HepG2 (cell line): Measurements from ENCODE around the gene RAB36. TPM values are rescaled to one million over a fixed set of nuclear protein-coding genes. Genes with fewer than 3 reads are reported as not detected.

ENCODE experiments used
- ARID4A ChIP-seq: sonication (generic); formaldehyde crosslinking; IDR thresholded peaks from 2 replicates; pipeline ENCODE4 v1.5.0; 2020; ENCODE audit warnings: mild to moderate bottlenecking, missing genetic modification reagents, borderline replicate concordance
- HCFC1 ChIP-seq: fragments of 150-350 bp; IDR thresholded peaks from 2 replicates; pipeline ENCODE4 v1.6.1; 2014; ENCODE audit warnings: low read depth, low read length
- KIAA2018 ChIP-seq: sonication (generic); formaldehyde crosslinking; IDR thresholded peaks from 2 replicates; pipeline ENCODE4 v1.5.0; 2020; ENCODE audit warnings: mild to moderate bottlenecking, missing genetic modification reagents, borderline replicate concordance
- LRRFIP1 ChIP-seq: sonication (generic); formaldehyde crosslinking; conservative IDR thresholded peaks from 2 replicates; pipeline ENCODE4 v1.4.0; 2020; ENCODE audit warnings: missing genetic modification reagents
- MIXL1 ChIP-seq: IDR thresholded peaks from 2 replicates; pipeline ENCODE4 v1.6.1; 2016
- NFYC ChIP-seq: IDR thresholded peaks from 2 replicates; pipeline ENCODE4 v1.6.1; 2016; ENCODE audit warnings: missing genetic modification reagents, missing compliant biosample characterization
- STAT5B ChIP-seq: sonication (generic); formaldehyde crosslinking; IDR thresholded peaks from 2 replicates; pipeline ENCODE4 v1.4.0; 2020; ENCODE audit warnings: missing genetic modification reagents
- UBTF ChIP-seq: sonication (generic); formaldehyde crosslinking; IDR thresholded peaks from 2 replicates; pipeline ENCODE4 v1.4.0; 2020; ENCODE audit warnings: mild to moderate bottlenecking, missing genetic modification reagents
- ZNF777 ChIP-seq: sonication (generic); formaldehyde crosslinking; IDR thresholded peaks from 2 replicates; pipeline ENCODE4 v1.4.0; 2020; ENCODE audit warnings: missing genetic modification reagents
- ZSCAN12 ChIP-seq: sonication (generic); formaldehyde crosslinking; IDR thresholded peaks from 2 replicates; pipeline ENCODE4 v1.9.0; 2021; ENCODE audit warnings: mild to moderate bottlenecking, missing genetic modification reagents
- polyA plus RNA-seq, 8 experiments: library from polyadenylated mRNA; depleted of rRNA in 3 of 8; stranded (reverse) in 7 of 8; unstranded in 1 of 8; fragments of >200 nt; fragmentation: Illumina TruSeq in 4 of 8; extraction: Trizol in 4 of 8; gene quantifications; 2 replicates each; pipeline versions ENCODE4 v1.2.1 to v1.2.3, GENCODE V29; 2011 to 2016; ENCODE audit warnings: low read depth in 4 of 8, missing spikeins in 1 of 8, mixed read lengths in 1 of 8; ENCODE audit not compliant: insufficient read depth in 1 of 8
- total RNA-seq, 5 experiments: library from RNA; depleted of rRNA; stranded (reverse); fragments of >200 nt; fragmentation: Illumina TruSeq; extraction: Trizol; gene quantifications; 2 replicates each; pipeline ENCODE4 v1.2.3, GENCODE V29; 2016; ENCODE audit warnings: low read depth in 1 of 5

The RAB36 gene
- total and polyA plus RNA-seq, 2 of the 13 experiments (the other 11 are each of a cell fraction or from before 2014, with no cell fraction given) = 0.24 to 0.86 TPM

GRCh38 chr22:23152238-23153114, 7.2 kb downstream of the RAB36 start (continued):
- TF ChIP-seq KIAA2018 (CRISPR knock-in tag) (no peak), ARID4A (CRISPR knock-in tag) (peak; percentile 32; the same call in 1 of the 2 replicates), NFYC (CRISPR knock-in tag) (no peak), MIXL1 (CRISPR knock-in tag) (peak; percentile 47; the same call in 1 of the 2 replicates), ZNF777 (CRISPR knock-in tag) (no peak), ZSCAN12 (CRISPR knock-in tag) (no peak), STAT5B (CRISPR knock-in tag) (no peak), HCFC1 (no peak), UBTF (CRISPR knock-in tag) (0 out of 2 replicates have a peak, but pooled peaks have one; percentile 43), LRRFIP1 (CRISPR knock-in tag) (no peak)
